Natural killer cell (primary cell): ENCODE measurements around the gene POU1F1. TPM values are rescaled to one million over a fixed set of nuclear protein-coding genes. Genes with fewer than 3 reads are reported as not detected.

ENCODE experiments used
- ATAC-seq, 3 donors: fragments of 150-1000 bp in 2 of 3; fragments of 200-7000 bp in 1 of 3; cut with Tn5 transposase; 1 replicate in 1 of 3; 2 replicates in 2 of 3; pipeline ENCODE4 v1.10.0; 2021; ENCODE audit warnings: mild to moderate bottlenecking in 2 of 3, moderate library complexity in 2 of 3
- DNase-seq, 2 donors: peaks; one replicate each; pipeline versions ENCODE4 v3.0.0 to v3.0.0-alpha.2; 2013 to 2021; ENCODE audit warnings: mixed read lengths in 1 of 2
- H3K27ac ChIP-seq: one replicate; pipeline ENCODE4 v1.5.1; 2013; ENCODE audit warnings: mild to moderate bottlenecking, low read length
- H3K27me3 ChIP-seq: one replicate; pipeline ENCODE4 v1.6.1; 2013; ENCODE audit warnings: low read length; ENCODE audit not compliant: control insufficient read depth, insufficient read depth
- H3K36me3 ChIP-seq: one replicate; pipeline ENCODE4 v1.6.1; 2013; ENCODE audit warnings: low read length; ENCODE audit not compliant: control insufficient read depth, insufficient read depth
- H3K4me1 ChIP-seq: one replicate; pipeline ENCODE4 v1.6.1; 2013; ENCODE audit warnings: low read length; ENCODE audit not compliant: control insufficient read depth, insufficient read depth
- H3K4me3 ChIP-seq: one replicate; pipeline ENCODE4 v1.5.1; 2013; ENCODE audit warnings: low read length
- H3K9me3 ChIP-seq: one replicate; pipeline ENCODE4 v1.6.1; 2013; ENCODE audit warnings: low read length; ENCODE audit not compliant: control insufficient read depth, insufficient read depth
- H3K27ac Mint-ChIP-seq, 2 donors: one replicate each; pipeline ENCODE4 v1.8.0; 2022; ENCODE audit warnings: mild to moderate bottlenecking in 2 of 2, mixed read lengths in 2 of 2, moderate library complexity in 1 of 2
- H3K27me3 Mint-ChIP-seq, 2 donors: one replicate each; pipeline ENCODE4 v1.8.0; 2022; ENCODE audit warnings: low read depth in 2 of 2, mixed read lengths in 2 of 2
- H3K36me3 Mint-ChIP-seq: one replicate; pipeline ENCODE4 v1.8.0; 2022; ENCODE audit warnings: mixed read lengths
- H3K4me1 Mint-ChIP-seq, 2 donors: one replicate each; pipeline ENCODE4 v1.8.0; 2022; ENCODE audit warnings: mixed read lengths in 2 of 2
- H3K4me3 Mint-ChIP-seq: one replicate; pipeline ENCODE4 v1.8.0; 2022; ENCODE audit warnings: mild to moderate bottlenecking, moderate library complexity, mixed read lengths
- H3K9me3 Mint-ChIP-seq, 2 donors: one replicate each; pipeline ENCODE4 v1.8.0; 2022; ENCODE audit warnings: mixed read lengths in 2 of 2
- WGBS: methylation state at CpG from one replicate; pipeline ENCODE4 v1.1.7; 2013; ENCODE audit warnings: missing lambda C conversion rate; ENCODE audit not compliant: insufficient coverage; 5-methylcytosine and 5-hydroxymethylcytosine counted together
- intact Hi-C: fragments of 100-400 bp; cut with micrococcal nuclease; formaldehyde crosslinking; loops from one replicate; pipeline ENCODE4 v1.14.2; 2022
- total RNA-seq, 4 donors: library from RNA; stranded (reverse); fragments of 120-200 nt in 1 of 4; gene quantifications; one replicate each; pipeline versions ENCODE4 v1.2.3 to v1.2.4, GENCODE V29; 2013 to 2022
- TF ChIP-seq, protein P1 (sequence below): fragments of 200-600 bp; IDR thresholded peaks from one replicate; pipeline ENCODE4 v1.8.0; 2022; ENCODE audit warnings: antibody characterized with exemption

The POU1F1 gene
- total RNA-seq, 3 donors from 2014 or later (not counting 1 experiment from before 2014, with no cell fraction given), result not detected

DNA sequence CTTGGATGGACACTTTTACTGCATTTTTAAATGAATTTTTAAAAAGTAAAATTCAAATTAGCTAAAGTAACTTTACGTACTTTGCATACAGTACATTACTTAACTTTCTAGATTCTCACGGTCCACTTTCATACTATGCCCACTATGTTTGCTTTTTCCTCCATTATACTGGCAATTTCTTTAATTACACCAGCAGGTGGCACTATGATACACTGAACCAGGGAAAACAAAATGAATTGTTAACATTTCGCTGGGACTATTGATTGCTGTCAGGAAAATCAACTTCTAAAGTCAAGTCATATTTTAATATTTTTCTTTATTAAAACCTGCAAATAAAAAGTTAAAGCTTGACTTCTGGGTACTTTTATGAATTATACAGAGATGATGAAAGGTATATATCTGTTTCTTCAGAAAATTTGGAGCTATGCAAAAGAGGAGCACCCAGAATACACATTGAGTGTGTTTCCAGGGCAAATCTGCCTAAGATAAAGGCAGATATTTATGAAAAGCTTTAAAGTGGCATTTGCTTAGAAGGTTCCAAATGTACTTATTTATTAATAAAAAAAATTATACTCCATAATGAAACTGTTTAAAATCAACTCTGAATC lies 21.8 kb upstream of the POU1F1 start:
- H3K27ac ChIP-seq, result no peak overlapping the region
- H3K27me3 ChIP-seq, result no peaks in the 10 kb centered on the region
- Mint-ChIP-seq H3K27me3 (no peaks in the 10 kb centered on the region), H3K4me1 (no peaks in the 10 kb centered on the region), H3K36me3 (no peaks in the 10 kb centered on the region), H3K27ac (no peak overlapping the region), H3K9me3 (no peaks in the 10 kb centered on the region), H3K4me3 (no peak overlapping the region)
- no peaks in the 10 kb centered on the region for H3K9me3 ChIP-seq
- DNase-seq, result peak in 1 of 2 donors; percentile 58
- H3K4me3 ChIP-seq, result no peak overlapping the region
- ATAC-seq, result peak; percentile 46 to 67 (median 64)
- WGBS, result 13% methylated on average over 2 of the region's 3 CpGs
- H3K4me1 ChIP-seq, result no peaks in the 10 kb centered on the region
- intact Hi-C loops, result loop anchor here (1.0 to 2.0 kb wide), 3 partner anchors 707 to 883 kb away; no protein-coding TSS in a partner anchor
- TF ChIP-seq, protein P1, sequence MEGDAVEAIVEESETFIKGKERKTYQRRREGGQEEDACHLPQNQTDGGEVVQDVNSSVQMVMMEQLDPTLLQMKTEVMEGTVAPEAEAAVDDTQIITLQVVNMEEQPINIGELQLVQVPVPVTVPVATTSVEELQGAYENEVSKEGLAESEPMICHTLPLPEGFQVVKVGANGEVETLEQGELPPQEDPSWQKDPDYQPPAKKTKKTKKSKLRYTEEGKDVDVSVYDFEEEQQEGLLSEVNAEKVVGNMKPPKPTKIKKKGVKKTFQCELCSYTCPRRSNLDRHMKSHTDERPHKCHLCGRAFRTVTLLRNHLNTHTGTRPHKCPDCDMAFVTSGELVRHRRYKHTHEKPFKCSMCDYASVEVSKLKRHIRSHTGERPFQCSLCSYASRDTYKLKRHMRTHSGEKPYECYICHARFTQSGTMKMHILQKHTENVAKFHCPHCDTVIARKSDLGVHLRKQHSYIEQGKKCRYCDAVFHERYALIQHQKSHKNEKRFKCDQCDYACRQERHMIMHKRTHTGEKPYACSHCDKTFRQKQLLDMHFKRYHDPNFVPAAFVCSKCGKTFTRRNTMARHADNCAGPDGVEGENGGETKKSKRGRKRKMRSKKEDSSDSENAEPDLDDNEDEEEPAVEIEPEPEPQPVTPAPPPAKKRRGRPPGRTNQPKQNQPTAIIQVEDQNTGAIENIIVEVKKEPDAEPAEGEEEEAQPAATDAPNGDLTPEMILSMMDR, result peak; percentile 80
- H3K36me3 ChIP-seq, result no peaks in the 10 kb centered on the region

DNA sequence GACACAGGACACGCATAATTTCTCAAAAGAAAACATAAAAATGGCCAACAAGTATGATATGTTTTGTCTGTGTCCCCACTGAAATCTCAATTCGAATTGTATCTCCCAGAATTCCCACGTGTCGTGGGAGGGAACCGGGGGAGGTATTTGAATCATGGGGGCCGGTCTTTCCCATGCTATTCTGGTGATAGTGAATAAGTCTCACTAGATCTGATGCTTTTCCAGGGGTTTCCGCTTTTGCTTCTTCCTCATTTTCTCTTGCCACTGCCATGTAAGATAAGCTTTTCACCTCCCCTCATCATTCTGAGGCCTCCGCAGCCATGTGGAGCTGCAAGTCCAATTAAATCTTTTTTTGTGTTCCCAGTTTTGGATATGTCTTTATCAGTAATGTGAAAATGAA lies 12.1 kb upstream of the POU1F1 start:
- no peaks in the 10 kb centered on the region for H3K9me3 Mint-ChIP-seq
- ATAC-seq (no peak), DNase-seq (no peak)
- TF ChIP-seq, protein P1, result no peak
- no peaks in the 10 kb centered on the region for H3K4me1 Mint-ChIP-seq
- intact Hi-C loops, result no loop called here
- Histone ChIP-seq H3K9me3 (no peaks in the 10 kb centered on the region), H3K36me3 (no peaks in the 10 kb centered on the region), H3K4me1 (no peaks in the 10 kb centered on the region), H3K4me3 (no peak overlapping the region), H3K27ac (no peak overlapping the region), H3K27me3 (peaks cover 2% of the 10 kb centered on the region)
- peaks cover 0 to 7% of the 10 kb centered on the region in 2 donors for H3K27me3 Mint-ChIP-seq
- no peaks in the 10 kb centered on the region for H3K36me3 Mint-ChIP-seq
- H3K4me3 Mint-ChIP-seq, result no peak overlapping the region
- H3K27ac Mint-ChIP-seq, result no peak overlapping the region
- 94% methylated on average over 8 of the region's 8 CpGs for WGBS

DNA sequence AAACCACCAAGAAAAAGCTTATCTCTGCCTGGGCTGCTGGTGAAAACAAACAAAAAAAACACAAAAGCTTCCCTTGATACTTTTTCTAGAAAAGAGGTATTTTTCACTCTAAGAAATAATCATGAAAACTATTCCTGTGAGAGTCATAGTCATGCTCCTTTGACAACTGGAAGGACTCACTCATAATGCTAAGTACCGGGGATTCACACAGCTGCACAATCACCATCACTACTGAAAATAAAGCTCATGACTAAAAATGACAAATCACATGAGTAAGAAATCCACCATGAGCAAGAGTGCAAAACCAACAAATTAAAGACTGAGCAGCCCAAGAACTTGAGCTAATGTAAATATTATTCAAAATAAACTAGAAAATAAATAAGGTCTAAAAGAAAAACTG lies 10.6 kb upstream of the POU1F1 start:
- Histone ChIP-seq H3K36me3 (no peaks in the 10 kb centered on the region), H3K27ac (no peak overlapping the region), H3K4me1 (no peaks in the 10 kb centered on the region), H3K27me3 (peaks cover 2% of the 10 kb centered on the region), H3K4me3 (no peak overlapping the region), H3K9me3 (no peaks in the 10 kb centered on the region)
- TF ChIP-seq, protein P1, result no peak
- ATAC-seq (no peak), DNase-seq (no peak)
- 60% methylated on average over 1 of the region's 1 CpG for WGBS
- intact Hi-C loops, result no loop called here
- Mint-ChIP-seq H3K9me3 (no peaks in the 10 kb centered on the region), H3K27me3 (peaks cover 0 to 16% of the 10 kb centered on the region in 2 donors), H3K4me3 (no peak overlapping the region), H3K36me3 (no peaks in the 10 kb centered on the region), H3K27ac (no peak overlapping the region), H3K4me1 (no peaks in the 10 kb centered on the region)
